Spleen (tissue), 7 donors: ENCODE measurements around the gene GNAS-AS1.

ENCODE experiments used
- CTCF ChIP-seq, 11 experiments: fragments of 200-600 bp in 7 of 11; fragments of 450-650 bp in 4 of 11; sonication (generic) in 4 of 11; IDR thresholded peaks in 8 of 11; conservative IDR thresholded peaks in 3 of 11; 1 replicate in 7 of 11; 2 replicates in 4 of 11; pipeline versions ENCODE4 v1.4.0 to v1.8.0; 2016 to 2021; ENCODE audit warnings: antibody characterized with exemption in 11 of 11, inconsistent platforms in 4 of 11, mild to moderate bottlenecking in 1 of 11
- POLR2A ChIP-seq, 3 donors: fragments of 450-650 bp; IDR thresholded peaks; one replicate each; pipeline ENCODE4 v1.5.1; 2017; ENCODE audit warnings: antibody characterized with exemption in 3 of 3, mild to moderate bottlenecking in 1 of 3
- POLR2AphosphoS5 ChIP-seq, 3 donors: sonication (generic); formaldehyde crosslinking; IDR thresholded peaks; one replicate each; pipeline ENCODE4 v1.5.1; 2017; ENCODE audit warnings: antibody characterized with exemption in 3 of 3
- donor health status: DM: no; HTN: no; CAD: no; lungs with moderate emphysema.
- donor health status: DM: no; HTN: no; CAD: no.
- donor health status: DM: no; HTN: no; CAD: no.

DNA sequence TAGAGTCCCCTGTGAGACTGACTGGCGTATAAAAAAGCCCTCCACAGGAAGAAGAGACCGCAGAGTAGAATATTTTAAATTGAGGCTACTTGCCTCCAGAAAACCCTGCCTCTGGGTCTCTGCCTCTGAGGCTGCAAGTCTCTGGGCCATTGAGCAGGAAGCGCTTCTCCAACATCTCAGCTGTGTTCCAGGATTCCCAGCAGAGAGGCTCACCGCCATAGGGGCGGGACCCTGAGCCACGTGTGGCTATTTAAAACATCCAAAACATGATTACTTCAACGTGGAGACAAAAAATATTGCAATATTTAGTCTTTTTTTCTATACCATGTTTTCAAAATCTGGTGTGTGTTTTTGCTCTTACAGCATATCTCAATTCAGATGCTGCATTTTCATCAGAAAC lies 59.4 kb downstream of the GNAS-AS1 start:
- TF ChIP-seq POLR2A (IDR thresholded peaks at IDR 0.05) (no peak), POLR2AphosphoS5 (IDR thresholded peaks at IDR 0.05) (no peak), CTCF (IDR thresholded peaks at IDR 0.05 in 8 of 11, conservative IDR thresholded peaks at IDR 0.05 in 3 of 11) (no peak)
